SK-N-MC (cell line): ENCODE measurements around the gene PPP2R3A.

Experiments
- EZH2 ChIP-seq: fragments of 200-600 bp; sonication (generic); IDR thresholded peaks from one replicate; pipeline ENCODE4 v1.6.1; 2017; ENCODE audit warnings: antibody characterized with exemption
- POLR2AphosphoS5 ChIP-seq: IDR thresholded peaks from 2 replicates; pipeline ENCODE4 v1.6.1; 2012; ENCODE audit warnings: mild to moderate bottlenecking, low read depth, low read length, borderline replicate concordance

DNA sequence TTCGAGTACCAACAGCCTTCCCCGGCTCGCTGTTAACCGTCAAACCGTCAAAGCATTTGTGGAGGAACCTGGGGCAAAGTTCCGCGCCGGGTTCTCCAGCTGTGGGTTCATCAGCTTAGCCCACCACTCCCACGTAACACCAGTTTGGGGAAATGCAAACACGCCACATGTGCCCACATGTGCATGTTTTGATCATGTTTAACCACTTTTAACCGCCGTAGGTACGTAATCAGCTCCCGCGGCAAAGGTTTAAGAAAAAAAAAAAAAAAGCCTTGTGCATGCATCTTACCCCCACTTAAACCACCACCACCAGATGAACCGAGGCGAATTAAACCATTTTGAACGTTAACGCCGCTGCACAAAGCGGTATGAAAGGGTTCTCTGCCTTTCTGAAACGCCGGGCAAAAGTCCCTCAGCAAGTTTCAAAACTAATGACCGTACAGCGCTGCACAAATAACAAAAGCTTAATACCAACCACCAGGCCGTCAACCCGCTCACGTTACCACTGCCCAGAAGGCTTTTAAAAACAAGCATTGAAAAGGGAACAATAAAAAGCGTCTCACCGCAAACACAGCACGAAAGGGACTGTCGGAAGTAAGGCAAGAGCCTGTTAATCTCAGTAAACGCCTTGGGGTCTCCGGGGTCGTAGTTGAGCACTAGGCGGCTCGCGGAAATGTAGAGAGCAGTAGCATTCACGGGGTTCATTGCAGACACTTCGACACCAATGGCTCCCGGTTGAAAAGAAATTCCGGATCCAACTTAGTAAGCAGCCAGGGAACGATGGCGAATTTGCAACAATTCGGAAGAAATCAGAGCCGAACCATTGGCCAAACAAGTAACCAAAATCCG, 229.1 kb downstream of the PPP2R3A start:
- no peak for TF ChIP-seq POLR2AphosphoS5
- TF ChIP-seq EZH2: no peak
